PC-3 (cell line): Measurements from ENCODE around the gene ARSD.
"Not testable (repeated sequence)": the region's sequence is repeated elsewhere in the genome, so short reads cannot be mapped to it uniquely, and the experiment has no call there.

ENCODE experiments used
- CTCF ChIP-seq: fragments of 300-600 bp; sonication (generic); conservative IDR thresholded peaks from 2 replicates; pipeline ENCODE4 v1.5.1; 2017; ENCODE audit warnings: antibody characterized with exemption, low read depth, mild to moderate bottlenecking, low read length
- EZH2phosphoT487 ChIP-seq: fragments of 300-600 bp; sonication (generic); IDR thresholded peaks from 2 replicates; pipeline ENCODE4 v1.6.1; 2018; ENCODE audit warnings: mild to moderate bottlenecking, antibody characterized with exemption, low read length, borderline replicate concordance

- not testable (repeated sequence) for TF ChIP-seq CTCF, EZH2phosphoT487
Observed at GRCh38 chrX:2926255-2926654, 2.9 kb downstream of the ARSD start.
